NOMO-1 treated with dmso at 0.1 percent for 144 hours (cell line): ENCODE measurements around the gene GH1.

Source experiments
- DNase-seq: peaks from one replicate; lab custom pipeline; 2025; ENCODE audit not compliant: unreplicated experiment; lab: John Stamatoyannopoulos, UW

GH1 gene

DNA sequence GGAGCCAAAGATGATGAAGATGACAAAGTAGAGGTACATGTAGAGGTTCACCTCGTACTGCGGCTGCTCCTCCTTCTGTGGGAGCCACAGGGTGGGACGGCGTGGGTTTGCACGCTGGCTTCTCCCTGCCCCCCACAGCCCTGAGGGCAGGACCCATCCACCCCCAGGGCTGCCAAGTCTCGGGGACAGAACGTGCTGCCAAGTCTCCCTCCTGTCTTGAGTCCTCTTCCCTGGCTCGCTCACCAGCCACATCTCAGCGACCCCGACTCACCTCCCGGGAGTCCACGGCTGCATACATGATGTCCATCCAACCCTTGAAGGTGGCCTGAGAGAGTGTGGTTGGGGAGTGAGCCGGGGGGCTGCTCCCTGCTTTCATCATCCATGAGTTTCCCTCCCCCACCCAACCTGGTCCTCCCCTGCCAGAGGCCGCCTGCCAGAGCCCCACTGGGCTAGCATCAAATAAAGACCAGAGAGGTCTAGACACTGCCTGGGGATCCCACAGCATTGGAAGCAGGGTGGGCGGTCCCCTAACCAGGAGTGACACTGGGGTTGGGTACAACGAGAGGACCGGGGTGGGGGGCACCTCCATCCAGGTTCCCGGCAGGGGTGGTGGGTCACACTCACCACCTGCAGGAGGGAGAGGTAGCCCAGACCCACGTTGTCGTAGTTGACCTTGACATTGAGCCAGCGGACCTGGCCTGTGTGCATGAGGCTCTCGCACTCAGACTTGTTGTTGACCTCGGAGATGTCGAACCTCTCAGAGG is 26.3 kb upstream of the GH1 start:
- DNase-seq = no peak

DNA sequence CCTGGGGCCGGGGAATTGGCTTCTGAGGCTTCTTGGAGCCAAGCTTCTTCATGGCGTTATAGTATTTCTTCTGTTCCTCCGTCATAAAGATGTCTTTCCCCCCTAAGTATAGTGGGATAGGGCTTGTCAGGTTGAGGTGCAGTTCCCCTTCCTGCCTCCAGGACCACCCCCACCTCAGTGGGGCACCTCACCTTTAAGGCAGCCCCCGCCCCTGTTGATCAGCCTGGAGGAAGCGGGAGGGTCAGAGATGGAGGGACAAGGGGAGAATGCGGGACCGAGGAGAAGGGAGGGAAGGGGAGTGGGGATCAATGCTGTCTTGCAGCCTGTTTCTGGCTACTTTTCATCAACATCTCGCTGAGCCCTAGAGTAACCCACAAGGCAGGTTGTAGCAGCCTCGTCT is 25.1 kb upstream of the GH1 start:
- DNase-seq = no peak

DNA sequence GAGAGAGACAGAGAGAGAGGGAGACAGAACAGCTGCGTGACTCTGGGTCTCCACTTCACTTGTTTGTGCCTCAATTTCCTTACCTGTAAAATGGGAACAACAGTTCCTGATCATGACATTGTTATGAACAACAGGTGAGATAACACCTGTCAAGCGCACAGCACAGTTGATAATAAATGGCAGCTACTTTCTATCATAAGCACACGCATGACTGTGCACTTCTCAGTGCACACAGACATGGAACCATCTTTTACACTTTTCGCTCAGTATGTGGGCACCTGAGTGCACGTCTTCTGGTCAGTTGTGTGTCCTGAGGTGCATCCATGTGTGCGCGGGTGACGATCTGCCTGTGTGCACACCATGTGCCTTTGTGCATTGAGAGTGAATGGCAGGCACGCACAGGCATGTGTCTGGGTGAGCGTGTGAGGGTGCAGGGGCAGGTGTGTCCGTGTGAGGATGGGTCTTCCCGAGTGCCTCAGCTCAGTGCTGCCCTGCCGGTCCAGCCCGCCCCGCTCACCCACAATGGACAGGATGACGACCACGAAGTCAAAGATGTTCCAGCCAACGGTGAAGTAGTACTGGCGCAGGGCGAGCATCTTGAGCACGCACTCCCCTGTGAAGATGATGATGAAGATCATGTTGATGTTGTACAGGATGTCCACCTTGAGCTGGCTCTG is 23.8 kb upstream of the GH1 start:
- no peak for DNase-seq

DNA sequence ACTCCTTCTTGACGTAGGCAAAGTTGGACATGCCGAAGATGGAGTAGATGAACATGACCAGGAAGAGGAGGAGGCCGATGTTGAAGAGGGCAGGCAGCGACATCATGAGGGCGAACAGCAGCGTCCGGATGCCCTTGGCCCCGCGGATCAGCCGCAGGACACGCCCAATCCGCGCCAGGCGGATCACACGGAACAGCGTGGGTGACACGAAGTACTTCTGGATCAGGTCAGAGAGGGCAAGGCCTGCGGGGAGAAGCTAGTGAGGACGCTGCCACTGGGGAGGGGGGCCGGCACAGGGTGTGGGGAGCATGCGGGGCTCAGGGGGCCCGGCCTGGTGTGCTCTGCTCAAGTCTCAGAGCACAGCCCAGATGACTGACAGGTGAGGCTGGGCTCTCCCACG is 23.1 kb upstream of the GH1 start:
- no peak for DNase-seq

DNA sequence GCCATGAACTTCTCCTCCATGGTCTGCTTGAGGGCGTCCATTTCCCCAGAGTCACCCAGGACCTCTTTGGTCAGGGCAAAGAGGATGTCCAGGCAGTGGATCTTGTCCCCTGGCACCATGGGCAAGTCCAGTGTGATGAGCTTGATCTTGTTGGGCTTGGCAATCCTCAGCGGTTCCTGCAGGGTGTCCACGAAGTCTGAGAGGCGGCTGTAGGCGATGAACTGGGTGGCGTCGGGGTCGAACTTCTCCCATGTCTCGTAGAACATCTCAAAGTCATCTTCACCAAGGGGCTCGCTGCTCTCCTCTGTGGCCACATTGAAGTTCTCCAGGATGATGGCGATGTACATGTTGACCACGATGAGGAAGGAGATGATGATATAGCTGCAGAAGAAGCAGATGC is 22.5 kb upstream of the GH1 start:
- DNase-seq = no peak

DNA sequence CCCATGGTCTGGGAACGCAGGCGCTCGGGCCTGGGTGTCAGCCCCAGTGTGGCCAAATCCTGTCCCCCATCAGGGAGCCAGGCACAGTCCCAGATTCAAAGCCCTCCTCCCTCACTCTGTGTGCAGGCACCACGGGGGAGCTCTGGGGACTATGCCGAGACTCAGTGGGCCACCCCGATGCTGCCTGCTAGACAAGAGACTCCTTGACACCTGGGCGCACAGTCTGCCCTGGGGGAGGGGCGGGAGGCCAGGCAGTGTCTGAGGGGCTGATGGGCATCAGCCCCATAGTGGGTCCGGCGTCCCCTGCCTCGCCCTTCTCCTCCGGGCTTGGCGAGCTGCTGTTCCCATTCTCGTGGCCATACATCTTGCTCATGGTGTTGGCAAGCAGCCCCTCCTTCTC is 21.9 kb upstream of the GH1 start:
- no peak for DNase-seq

DNA sequence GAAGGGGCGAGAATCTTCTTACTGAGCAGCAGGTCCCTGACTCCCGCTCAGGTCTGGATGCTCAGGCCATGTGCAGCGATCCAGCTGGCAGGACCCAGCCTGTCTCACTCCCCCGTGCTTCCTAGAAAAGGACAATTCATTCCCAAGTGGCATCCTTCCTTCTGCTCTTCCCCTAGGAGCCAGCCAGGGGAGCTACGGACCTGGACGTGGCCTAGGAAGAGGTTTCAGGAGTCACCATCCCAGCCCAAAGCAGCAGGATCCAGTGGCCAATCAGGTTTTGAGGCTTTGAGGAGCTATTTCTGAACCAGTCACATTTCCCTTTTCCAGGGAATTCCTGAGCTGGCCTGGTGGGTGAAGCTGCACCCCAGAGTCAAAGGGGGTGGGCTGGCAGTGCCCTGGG is 21.2 kb upstream of the GH1 start:
- DNase-seq = no peak

DNA sequence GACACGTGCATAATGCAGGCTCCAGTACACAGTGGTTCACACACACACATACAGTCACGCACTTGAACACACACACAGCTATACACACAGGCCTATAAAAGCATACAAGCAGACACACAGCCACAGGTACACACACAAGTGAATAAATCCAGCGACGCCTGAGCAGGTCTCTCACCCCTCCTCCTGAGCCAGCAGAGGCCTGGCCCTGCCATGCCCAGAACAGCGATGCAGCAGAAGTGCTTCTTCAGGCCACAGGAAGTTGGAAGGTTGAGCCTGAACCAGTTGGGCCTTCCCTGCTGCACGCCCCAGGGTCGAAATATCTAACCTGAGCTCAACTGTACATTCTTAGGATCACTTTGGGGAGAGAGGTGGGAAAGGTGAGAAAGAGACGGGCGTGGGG is 20.8 kb upstream of the GH1 start:
- no peak for DNase-seq

DNA sequence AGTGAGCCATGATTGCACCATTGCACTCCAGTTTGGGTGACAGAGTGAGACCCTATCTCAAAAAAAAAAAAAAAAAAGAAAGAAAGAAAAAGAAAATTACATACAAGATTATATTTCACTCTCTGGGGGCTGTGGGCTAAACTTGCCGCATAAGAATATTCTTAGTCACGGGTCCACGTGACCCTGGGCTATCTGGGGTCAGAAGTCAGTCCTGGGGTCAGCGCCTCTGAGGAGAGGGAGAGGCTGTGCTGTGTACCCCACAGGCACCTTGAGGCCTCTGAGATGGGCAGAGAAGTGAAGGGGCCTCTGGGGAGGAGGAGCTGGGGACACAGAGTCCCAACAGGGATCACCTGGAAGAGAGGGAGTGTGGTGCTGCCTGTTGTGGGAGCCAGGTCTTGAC is 19.3 kb upstream of the GH1 start:
- DNase-seq = no peak

DNA sequence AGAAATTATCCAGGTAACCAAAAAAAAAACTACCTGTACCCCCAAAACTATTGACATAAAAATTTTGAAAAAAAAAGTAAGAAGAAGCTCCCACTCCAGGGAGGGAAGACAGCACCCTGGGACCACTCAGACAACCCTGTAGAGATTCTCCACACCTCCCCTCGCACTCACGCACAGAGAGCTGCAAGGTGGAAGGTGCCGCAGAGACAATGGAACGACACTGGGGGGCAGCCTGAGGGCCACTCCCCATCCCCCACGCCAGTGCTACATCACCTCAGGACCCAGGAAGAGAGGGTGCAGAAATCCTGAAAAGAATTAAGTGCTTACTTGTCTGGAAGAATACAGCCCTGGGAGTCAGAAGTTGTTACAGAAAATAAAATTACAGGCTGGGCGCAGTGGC is 18.7 kb upstream of the GH1 start:
- DNase-seq = no peak

DNA sequence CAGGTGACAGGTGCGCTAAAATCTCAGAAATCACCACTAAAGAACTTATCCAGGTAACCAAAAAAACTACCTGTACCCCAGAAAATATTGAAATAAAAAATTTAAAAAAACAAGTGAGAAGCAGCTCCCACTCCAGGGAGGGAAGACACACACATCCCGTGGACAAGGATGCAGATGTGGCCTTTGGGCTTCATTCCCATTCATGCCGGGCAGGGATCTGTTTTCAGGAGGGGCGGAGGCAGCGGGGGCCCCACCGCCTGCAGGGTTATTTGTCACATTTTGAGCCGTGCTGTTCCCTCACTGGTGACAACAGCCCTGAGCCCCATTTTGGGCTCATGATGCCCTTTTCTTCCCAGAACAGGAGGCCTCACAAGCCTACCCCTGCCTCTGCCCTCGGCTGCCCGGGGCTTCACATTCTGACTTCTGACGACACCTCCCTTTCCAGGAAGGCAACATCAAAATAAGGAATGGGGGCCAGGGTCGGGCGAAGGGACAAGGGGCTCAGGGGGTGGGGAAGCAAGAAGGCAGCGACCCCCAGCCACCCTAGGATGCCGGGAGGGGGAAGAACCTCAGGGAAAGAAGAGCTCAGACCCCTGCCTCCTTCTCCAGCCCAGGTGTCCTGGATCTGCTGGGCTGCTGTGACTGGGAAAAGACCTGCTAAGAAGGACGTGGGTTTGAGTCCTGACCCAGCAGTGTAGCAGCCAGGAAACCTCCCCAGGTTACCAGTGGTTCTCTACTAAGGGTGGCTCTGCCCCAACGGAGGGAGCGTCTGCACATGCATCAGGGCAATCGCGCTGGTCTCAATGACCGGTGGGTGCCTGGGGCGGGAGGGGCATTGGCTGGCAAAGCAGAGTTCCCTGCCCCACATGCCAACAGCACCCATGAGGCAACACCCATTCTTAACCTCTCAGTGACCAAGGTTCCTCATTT is 15.8 kb upstream of the GH1 start:
- no peak for DNase-seq

DNA sequence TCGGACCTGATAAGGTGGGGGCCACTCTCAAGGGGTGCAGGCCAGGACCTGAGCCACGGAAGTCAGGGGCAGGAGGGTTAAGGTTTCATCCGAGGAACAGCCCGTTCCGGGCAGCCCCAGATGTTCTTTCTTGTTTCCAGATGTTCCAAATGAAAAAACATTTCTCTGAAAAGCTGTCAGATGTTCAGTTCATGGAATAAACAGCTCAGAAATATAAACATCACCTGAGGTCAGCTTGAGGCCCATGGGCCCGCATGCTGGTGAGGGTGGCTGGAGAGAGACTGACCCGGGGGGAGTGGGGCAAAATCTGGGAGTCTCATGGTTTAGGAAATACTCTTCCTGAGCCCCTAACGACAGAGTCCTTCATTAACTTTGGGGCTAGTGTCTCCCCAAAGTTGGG is 15.0 kb upstream of the GH1 start:
- no peak for DNase-seq

DNA sequence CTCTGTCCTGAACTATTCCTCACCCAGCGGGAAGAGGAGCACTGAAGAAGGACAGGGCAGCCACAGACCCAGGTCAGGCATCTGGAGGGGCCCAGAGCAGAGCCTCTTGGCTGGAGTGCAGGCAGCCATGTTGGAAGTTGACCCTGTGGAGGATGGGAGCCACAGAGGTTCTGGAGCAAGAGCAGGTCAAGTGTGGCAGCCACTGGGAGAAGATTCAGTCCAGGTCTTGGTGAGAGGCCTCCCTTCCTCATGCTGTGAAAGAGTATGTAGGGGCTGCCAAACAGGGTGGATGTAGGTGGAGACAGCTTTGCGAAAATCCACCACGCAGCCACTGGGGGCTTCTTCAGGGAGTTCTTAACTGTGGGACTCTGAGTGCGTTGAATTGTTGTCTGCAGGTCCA is 14.1 kb upstream of the GH1 start:
- DNase-seq = no peak

DNA sequence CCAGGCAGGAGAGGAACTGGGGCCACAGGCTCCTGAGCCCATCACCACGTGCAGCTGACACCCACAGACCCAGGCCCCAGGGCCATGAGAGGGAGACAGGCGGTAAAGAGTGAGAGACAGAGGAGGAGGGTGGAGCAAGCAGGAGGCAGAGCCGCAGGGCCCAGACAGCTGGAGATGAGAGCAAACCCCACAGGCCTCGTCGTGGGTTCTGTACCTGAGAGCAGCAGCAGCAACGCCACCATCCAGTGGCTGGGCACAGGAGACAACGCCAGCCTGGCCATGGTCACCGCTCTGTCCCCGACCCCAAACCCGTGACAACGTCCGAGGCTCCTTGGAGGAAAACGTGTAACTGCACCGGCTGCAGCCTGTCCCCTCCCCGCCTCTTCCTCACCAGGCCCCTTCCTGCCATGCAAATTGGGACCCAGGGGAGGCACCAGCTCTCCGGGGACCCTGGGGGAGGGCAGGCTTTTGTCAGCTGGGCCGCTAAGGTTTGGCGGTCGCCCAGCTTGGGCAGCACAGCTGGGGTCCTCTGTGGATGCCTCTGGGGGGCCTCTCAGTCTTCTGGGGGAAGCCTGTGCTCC is 13.4 kb upstream of the GH1 start, which contains the start of gene CD79B:
TSS of gene CD79B (minus strand) at position 351 of the 581 bp plus-strand sequence. CDS start at position 281, 70 bp downstream.
- no peak for DNase-seq

DNA sequence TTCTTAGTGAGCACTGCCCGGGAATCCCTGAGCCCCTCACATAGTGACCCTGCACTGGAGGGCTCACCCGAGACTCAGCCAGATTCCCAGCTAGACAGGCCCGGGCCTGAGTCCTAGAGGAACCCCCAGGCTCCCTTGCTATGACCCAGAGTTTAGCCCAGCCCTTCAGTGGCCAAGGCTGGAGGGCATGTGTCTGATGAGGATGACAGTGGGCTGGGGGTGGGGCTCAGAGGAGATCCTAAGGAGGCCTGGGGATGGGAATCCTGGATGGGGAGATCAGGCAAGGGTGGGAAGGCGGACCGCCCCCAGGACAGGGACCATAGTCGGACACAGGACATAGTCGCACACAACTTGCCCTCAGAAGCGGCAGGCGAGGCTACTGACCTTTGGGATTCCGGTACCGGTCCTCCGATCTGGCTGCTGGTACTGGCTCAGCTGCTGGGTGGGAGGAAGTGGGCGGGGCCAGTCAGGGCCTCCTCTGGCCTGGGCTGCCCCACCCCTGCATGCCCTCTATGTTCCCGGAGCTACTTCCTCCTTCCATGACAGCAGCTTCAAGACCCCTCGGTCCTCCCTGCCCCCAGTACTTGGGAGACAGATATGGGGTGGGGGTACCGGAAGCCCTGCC is 12.4 kb upstream of the GH1 start:
- peak; percentile 38 for DNase-seq

DNA sequence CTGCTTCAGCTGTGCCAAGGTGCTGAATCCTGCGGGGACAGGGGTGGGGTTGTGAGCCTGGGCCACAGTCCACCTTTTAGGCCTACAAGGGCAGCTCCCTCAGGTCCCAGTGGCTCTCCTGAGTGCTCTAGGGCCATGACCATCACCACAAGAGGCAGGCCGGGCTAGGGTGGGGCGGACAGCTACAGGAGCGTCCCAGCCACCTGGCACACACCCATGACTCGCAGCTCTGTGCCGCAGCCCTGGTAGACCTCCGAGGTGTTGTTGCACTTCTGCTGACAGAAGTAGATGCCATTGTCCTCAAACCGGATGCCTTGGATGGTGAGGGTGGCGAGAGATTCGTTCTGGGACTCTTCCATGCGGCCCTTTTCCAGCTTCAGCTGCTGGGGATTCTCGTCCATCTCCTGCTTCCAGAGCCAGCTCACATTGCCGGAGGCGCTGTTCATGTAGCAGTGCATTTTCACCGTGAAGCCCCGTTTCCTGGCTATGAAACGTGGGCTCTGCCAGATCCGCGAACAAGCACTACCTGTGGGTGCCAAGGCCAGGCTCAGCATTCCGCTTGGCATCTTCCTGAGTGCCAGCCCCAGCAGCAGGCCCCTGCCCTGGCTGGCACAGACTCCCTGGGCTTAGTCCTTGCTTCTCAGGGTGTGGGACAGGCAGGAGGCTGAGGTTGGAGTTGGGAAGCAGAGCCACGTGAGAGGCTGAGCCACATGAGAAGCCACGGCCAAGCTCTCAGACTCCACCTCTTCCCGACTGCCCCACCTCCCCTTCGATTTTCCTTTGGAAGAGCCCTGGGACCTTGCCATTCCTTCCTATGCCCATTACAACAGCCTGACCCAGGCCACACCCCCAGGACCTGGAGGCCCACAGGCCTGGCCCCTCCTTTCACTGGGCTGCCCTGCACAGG is 11.5 kb upstream of the GH1 start:
- DNase-seq = no peak

DNA sequence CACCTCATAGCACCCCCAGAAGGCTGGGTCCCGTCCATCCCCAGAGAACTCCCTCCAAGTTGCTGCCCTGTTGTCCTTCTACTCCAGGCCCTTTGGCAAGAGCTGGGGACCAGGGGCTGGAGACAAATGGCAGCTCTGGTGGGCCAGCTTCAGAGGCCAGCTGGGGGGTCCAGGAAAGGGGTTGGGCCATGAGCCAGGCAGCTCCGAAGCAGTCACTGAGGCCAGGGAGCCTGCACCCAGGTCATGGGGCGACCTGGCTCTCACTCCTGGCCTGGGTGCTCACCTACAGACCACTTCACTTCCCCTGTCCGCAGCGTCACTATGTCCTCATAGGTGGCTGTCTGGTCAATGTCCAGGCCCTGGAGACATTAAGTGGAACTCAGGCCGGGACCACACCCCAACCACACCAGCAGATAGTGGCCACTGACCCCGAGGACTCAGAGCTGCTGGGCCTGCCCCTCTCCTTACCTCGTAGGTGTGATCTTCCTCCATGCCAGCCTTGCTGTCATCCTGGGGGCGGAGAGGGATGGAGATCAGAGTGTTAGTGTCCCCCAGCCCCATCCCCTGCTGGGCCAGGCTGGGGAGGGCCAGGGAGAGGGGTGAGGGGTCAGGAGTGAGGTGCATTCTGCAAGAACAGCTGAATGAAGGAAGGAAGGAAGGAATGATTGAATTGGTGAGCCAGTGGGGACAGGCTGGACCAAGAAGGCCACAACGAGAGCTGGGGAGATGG is 10.5 kb upstream of the GH1 start:
- no peak for DNase-seq

DNA sequence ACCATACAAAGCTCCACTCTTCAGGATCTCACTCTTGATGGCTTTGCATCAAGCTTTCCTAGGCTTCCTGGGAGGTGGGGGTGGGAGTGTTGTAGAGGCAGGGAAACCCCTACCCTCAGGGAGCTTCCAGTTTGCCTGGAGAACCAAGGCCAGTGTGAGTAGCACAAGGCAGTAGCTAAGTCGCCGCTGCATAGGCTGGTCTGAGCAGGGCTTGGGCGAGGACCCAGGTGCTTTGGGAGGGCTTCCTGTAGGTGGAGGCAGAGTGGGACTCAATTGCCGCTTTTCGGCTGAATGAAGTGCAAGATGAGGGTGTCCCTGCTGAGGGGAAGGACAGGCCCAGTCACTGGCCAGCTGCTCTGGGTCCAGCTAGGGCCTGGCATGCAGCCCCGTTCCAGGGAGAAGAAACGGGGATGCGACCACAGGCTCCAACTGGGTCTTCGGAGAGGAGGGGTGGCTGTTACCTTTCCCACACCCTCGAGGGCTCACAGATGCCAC is 9.6 kb upstream of the GH1 start:
- no peak for DNase-seq
